ENCODE data around the gene ANKRD17.
A peak's percentile ranks its signal among the peaks of the same experiment; 100 is the strongest.

The ANKRD17 gene

GRCh38 chr4:73104695-73105094, 153.9 kb downstream of the ANKRD17 start:
- FAIRE-seq: no peak

- no peak for FAIRE-seq
These were observed 154.6 kb downstream of the ANKRD17 start for GRCh38 chr4:73103799-73104503.

GRCh38 chr4:73099143-73099542, 159.5 kb downstream of the ANKRD17 start:
- FAIRE-seq: no peak

- no peak for FAIRE-seq
These were observed 159.9 kb downstream of the ANKRD17 start for GRCh38 chr4:73098713-73099112.

- no peak for FAIRE-seq
These were observed 160.6 kb downstream of the ANKRD17 start for GRCh38 chr4:73098016-73098415.

- FAIRE-seq: no peak
These were observed 165.7 kb downstream of the ANKRD17 start for GRCh38 chr4:73092868-73093267.

GRCh38 chr4:73090738-73091137, 167.9 kb downstream of the ANKRD17 start:
- FAIRE-seq: no peak

GRCh38 chr4:73087871-73088270, 170.7 kb downstream of the ANKRD17 start:
- FAIRE-seq: no peak

- FAIRE-seq: peak; percentile 90
These were observed 172.3 kb downstream of the ANKRD17 start for GRCh38 chr4:73086095-73086868.

GRCh38 chr4:73080789-73081188, 177.8 kb downstream of the ANKRD17 start:
- no peak for FAIRE-seq

- no peak for FAIRE-seq
These were observed 182.8 kb downstream of the ANKRD17 start for GRCh38 chr4:73075832-73076231.

GRCh38 chr4:73070074-73070390, 188.6 kb downstream of the ANKRD17 start:
- FAIRE-seq: no peak

- peak; percentile 96 for FAIRE-seq
These were observed 189.1 kb downstream of the ANKRD17 start, which contains the start of gene COX18 for GRCh38 chr4:73069338-73070073. TSS of gene COX18 (minus strand) at chr4:73069716. CDS start at chr4:73069649, 67 bp downstream.

- no peak for FAIRE-seq
These were observed 189.9 kb downstream of the ANKRD17 start for GRCh38 chr4:73068491-73069337.

- no peak for FAIRE-seq
These were observed 190.6 kb downstream of the ANKRD17 start for GRCh38 chr4:73067971-73068394.

GRCh38 chr4:73066928-73067327, 191.7 kb downstream of the ANKRD17 start:
- FAIRE-seq: no peak

GRCh38 chr4:73066445-73066844, 192.2 kb downstream of the ANKRD17 start:
- no peak for FAIRE-seq

GRCh38 chr4:73064536-73064935, 194.1 kb downstream of the ANKRD17 start:
- FAIRE-seq: no peak

- no peak for FAIRE-seq
These were observed 203.2 kb downstream of the ANKRD17 start for GRCh38 chr4:73055241-73055897.

- no peak for FAIRE-seq
These were observed 204.6 kb downstream of the ANKRD17 start for GRCh38 chr4:73053974-73054480.

- FAIRE-seq: no peak
These were observed 205.5 kb downstream of the ANKRD17 start for GRCh38 chr4:73053076-73053475.

- FAIRE-seq: no peak
These were observed 207.0 kb downstream of the ANKRD17 start for GRCh38 chr4:73051625-73052024.
